Ovary (tissue), 9 donors: Measurements from ENCODE around the gene CD81. TPM values are rescaled to one million over a fixed set of nuclear protein-coding genes. Genes with fewer than 3 reads are reported as not detected.

Source experiments
- DNase-seq, 5 donors: peaks; one replicate each; pipeline ENCODE4 v3.0.0-alpha.2; 2019 to 2020
- H3K27ac ChIP-seq, 2 donors: fragments of 200-600 bp; one replicate each; pipeline versions ENCODE4 v1.5.1 to v1.8.0; 2019 to 2022
- H3K27me3 ChIP-seq: fragments of 200-600 bp; one replicate; pipeline ENCODE4 v1.8.0; 2022
- H3K36me3 ChIP-seq: fragments of 200-600 bp; sonication (generic); one replicate; pipeline ENCODE4 v1.5.1; 2019
- H3K4me1 ChIP-seq: one replicate; pipeline ENCODE4 v1.8.1; 2013; ENCODE audit warnings: mild to moderate bottlenecking, moderate library complexity; ENCODE audit not compliant: insufficient read depth
- H3K4me3 ChIP-seq: fragments of 200-600 bp; sonication (generic); one replicate; pipeline ENCODE4 v1.5.1; 2017
- H3K9me3 ChIP-seq, 2 donors: fragments of 200-600 bp in 1 of 2; sonication (generic) in 1 of 2; one replicate each; pipeline versions ENCODE4 v1.5.1 to v1.8.1; 2013 to 2019; ENCODE audit warnings: mild to moderate bottlenecking in 1 of 2, moderate library complexity in 1 of 2
- CTCF ChIP-seq, 3 donors: fragments of 450-650 bp in 2 of 3; fragments of 200-600 bp in 1 of 3; IDR thresholded peaks; one replicate each; pipeline versions ENCODE4 v1.5.1 to v1.8.0; 2016 to 2022; ENCODE audit warnings: antibody characterized with exemption in 3 of 3, mild to moderate bottlenecking in 1 of 3
- EP300 ChIP-seq: sonication (generic); formaldehyde crosslinking; IDR thresholded peaks from one replicate; pipeline ENCODE4 v1.6.1; 2017; ENCODE audit warnings: antibody characterized with exemption
- POLR2A ChIP-seq: fragments of 450-650 bp; IDR thresholded peaks from one replicate; pipeline ENCODE4 v1.6.1; 2017; ENCODE audit warnings: antibody characterized with exemption, mild to moderate bottlenecking, moderate library complexity
- WGBS, 3 donors: extraction: QIAGEN DNeasy Blood & Tissue Kit in 1 of 3; methylation state at CpG; one replicate each; pipeline versions ENCODE4 v1.1.5 to v1.1.7; 2013 to 2017; 5-methylcytosine and 5-hydroxymethylcytosine counted together
- intact Hi-C, 4 donors: fragments of 100-400 bp; cut with DNase I; formaldehyde crosslinking; loops; one replicate each; pipeline versions ENCODE4 v1.11.0 to v1.15.1; 2022 to 2023
- polyA plus RNA-seq, 2 donors: library from polyadenylated mRNA; stranded (reverse); fragments of 200-250 nt in 1 of 2; fragments of 350-450 nt in 1 of 2; fragmentation: Illumina TruSeq in 1 of 2; extraction: RNeasy Lipid Tissue Mini Kit (QIAGEN cat#74804) in 1 of 2; gene quantifications; one replicate each; pipeline ENCODE4 v1.2.3, GENCODE V29; 2013 to 2014
- small RNA-seq: library from RNA; depleted of rRNA; stranded (forward); fragments of <200 nt; gene quantifications from one replicate; pipeline ENCODE3, GENCODE V24; 2016
- total RNA-seq, 7 donors: library from RNA; depleted of rRNA in 2 of 7; stranded (reverse); fragments of >200 nt in 2 of 7; fragmentation: NEBNext Ultra II Directional in 3 of 7; extraction: Animal tissue kit (Norgen Biotek cat#: 25700) in 3 of 7; gene quantifications; one replicate each; pipeline versions ENCODE4 v1.1.0 to v1.2.4, GENCODE V29; 2016 to 2023
- donor health status: DM: no; HTN: no; CAD: no; lungs with moderate emphysema.
- donor health status: DM: no; HTN: no; CAD: no.
- donor health status: Bipolar disorder and iron deficiency.
- donor health status: DM: yes; HTN: yes; CAD: no.
- donor health status: DM: no; HTN: no; CAD: no.
- donor health status: DM: yes; HTN: yes; CAD: no.

CD81 gene
- total and polyA plus RNA-seq, 9 donors, result 206 to 723 (median 541) TPM

GRCh38 chr11:2445746-2446551 lies 68.8 kb downstream of the CD81 start:
- TF ChIP-seq CTCF (IDR thresholded peaks at IDR 0.05) (no peak), EP300 (no peak), POLR2A (no peak)

GRCh38 chr11:2446590-2447252 lies 69.6 kb downstream of the CD81 start:
- H3K4me3 ChIP-seq, result no peak overlapping the region
- no peaks in the 10 kb centered on the region for H3K4me1 ChIP-seq
- TF ChIP-seq EP300 (no peak), POLR2A (no peak), CTCF (IDR thresholded peaks at IDR 0.05) (no peak)
- intact Hi-C loops, result no loop called here
- 81 to 84% (median 82%) methylated on average over 13 to 15 of the region's 15 CpGs for WGBS, 3 donors
- peak in 1 of 5 donors; percentile 8 for DNase-seq
- H3K36me3 ChIP-seq, result no peaks in the 10 kb centered on the region
- H3K27ac ChIP-seq, result no peak overlapping the region
- H3K9me3 ChIP-seq, result no peaks in the 10 kb centered on the region
- peaks cover 3% of the 10 kb centered on the region for H3K27me3 ChIP-seq

More at GRCh38 chr11:2445746-2446551, 68.8 kb downstream of the CD81 start:
- no peak overlapping the region for H3K4me3 ChIP-seq
- 50 to 63% (median 62%) methylated on average over 16 to 23 of the region's 23 CpGs for WGBS, 3 donors
- H3K27me3 ChIP-seq, result peaks cover 3% of the 10 kb centered on the region
- intact Hi-C loops, result no loop called here
- no peaks in the 10 kb centered on the region for H3K4me1 ChIP-seq
- H3K9me3 ChIP-seq, result no peaks in the 10 kb centered on the region
- no peaks in the 10 kb centered on the region for H3K36me3 ChIP-seq
- no peak overlapping the region for H3K27ac ChIP-seq
- DNase-seq, result peak in 1 of 5 donors; percentile 13

Small RNA genes lying within 50 kb of the gene (small RNA-seq; reads per million reads assigned to genes)
- not detected for gene RF00019

Other genes starting within 250 kb of the CD81 start
- gene IGF2, start 237.9 kb upstream of the CD81 start, total RNA-seq, result 100 to 1,000 TPM in 5 of 7 donors, 10 to 100 TPM in 2; 21.7 to 412 (median 172) TPM
- 10 to 100 TPM; 44.2 to 58.6 TPM for gene IGF2, start 237.9 kb upstream of the CD81 start, polyA plus RNA-seq
- gene INS, start 216.1 kb upstream of the CD81 start, total RNA-seq, result 1 to 10 TPM in 1 of 7 donors, under 1 TPM in 1, not detected in 5; 0.89 to 1.4 TPM
- gene INS, start 216.1 kb upstream of the CD81 start, polyA plus RNA-seq, result not detected
- gene TH, start 205.5 kb upstream of the CD81 start, total RNA-seq, result 1 to 10 TPM in 3 of 7 donors, under 1 TPM in 3, not detected in 1; 0.12 to 4.1 (median 0.99) TPM
- under 1 TPM in 1 of 2 donors, not detected in 1; 0.54 TPM for gene TH, start 205.5 kb upstream of the CD81 start, polyA plus RNA-seq
- 1 to 10 TPM in 1 of 7 donors, under 1 TPM in 6; 0.18 to 1.3 (median 0.25) TPM for gene ASCL2, start 106.7 kb upstream of the CD81 start, total RNA-seq
- gene ASCL2, start 106.7 kb upstream of the CD81 start, polyA plus RNA-seq, result under 1 TPM; 0.10 to 0.12 TPM
- under 1 TPM in 5 of 7 donors, not detected in 2; 0.12 to 0.75 (median 0.31) TPM for gene C11orf21, start 75.4 kb upstream of the CD81 start, total RNA-seq
- under 1 TPM; 0.35 to 0.65 TPM for gene C11orf21, start 75.4 kb upstream of the CD81 start, polyA plus RNA-seq
- 1 to 10 TPM in 3 of 7 donors, under 1 TPM in 3, not detected in 1; 0.63 to 3.9 (median 1.3) TPM for gene TSPAN32, start 75.3 kb upstream of the CD81 start, total RNA-seq
- 1 to 10 TPM in 1 of 2 donors, not detected in 1; 1.3 TPM for gene TSPAN32, start 75.3 kb upstream of the CD81 start, polyA plus RNA-seq
- 10 to 100 TPM; 37.1 to 73.4 (median 49.4) TPM for gene TSSC4, start 23.4 kb downstream of the CD81 start, total RNA-seq
- gene TSSC4, start 23.4 kb downstream of the CD81 start, polyA plus RNA-seq, result 10 to 100 TPM in 1 of 2 donors, 1 to 10 TPM in 1; 1.3 to 41.7 TPM
- under 1 TPM in 2 of 7 donors, not detected in 5; 0.08 to 0.11 TPM for gene TRPM5, start 67.2 kb downstream of the CD81 start, total RNA-seq
- gene TRPM5, start 67.2 kb downstream of the CD81 start, polyA plus RNA-seq, result under 1 TPM in 1 of 2 donors, not detected in 1; 0.05 TPM
- 1 to 10 TPM; 1.4 to 9.7 (median 3.8) TPM for gene KCNQ1, start 67.7 kb downstream of the CD81 start, total RNA-seq
- 10 to 100 TPM in 1 of 2 donors, 1 to 10 TPM in 1; 2.5 to 17.2 TPM for gene KCNQ1, start 67.7 kb downstream of the CD81 start, polyA plus RNA-seq